Osteocyte (in vitro differentiated cells): ENCODE results near the gene FHOD3. TPM values are rescaled to one million over a fixed set of nuclear protein-coding genes. Genes with fewer than 3 reads are reported as not detected.

Experiments
- DNase-seq: peaks from one replicate; pipeline ENCODE4 v3.0.0; 2021; ENCODE audit warnings: mixed read lengths; ENCODE audit not compliant: unreplicated experiment; ENCODE audit errors: extremely low spot score
- H3K27ac Mint-ChIP-seq: one replicate; pipeline ENCODE4 v1.8.0; 2021; ENCODE audit warnings: mild to moderate bottlenecking, mixed read lengths; ENCODE audit not compliant: unreplicated experiment
- H3K27me3 Mint-ChIP-seq: one replicate; pipeline ENCODE4 v1.8.0; 2021; ENCODE audit warnings: mixed read lengths; ENCODE audit not compliant: unreplicated experiment
- H3K36me3 Mint-ChIP-seq: one replicate; pipeline ENCODE4 v1.8.0; 2021; ENCODE audit warnings: mixed read lengths; ENCODE audit not compliant: unreplicated experiment
- H3K4me1 Mint-ChIP-seq: one replicate; pipeline ENCODE4 v1.8.0; 2021; ENCODE audit warnings: mixed read lengths; ENCODE audit not compliant: unreplicated experiment
- H3K4me3 Mint-ChIP-seq: one replicate; pipeline ENCODE4 v1.8.0; 2021; ENCODE audit warnings: mild to moderate bottlenecking, moderate library complexity, mixed read lengths; ENCODE audit not compliant: unreplicated experiment
- H3K9me3 Mint-ChIP-seq: one replicate; pipeline ENCODE4 v1.8.0; 2021; ENCODE audit warnings: mixed read lengths; ENCODE audit not compliant: unreplicated experiment
- total RNA-seq: library from RNA; stranded (reverse); gene quantifications from 2 replicates; pipeline ENCODE4 v1.2.1, GENCODE V29; 2021
- TF ChIP-seq, protein P1 (sequence below): fragments of 200-600 bp; sonication (generic); IDR thresholded peaks from 2 replicates; pipeline ENCODE4 v1.5.0; 2021; ENCODE audit warnings: antibody characterized with exemption, mild to moderate bottlenecking, moderate library complexity

FHOD3 gene
- total RNA-seq, 1 donor from 2014 or later = 1.2 TPM

DNA sequence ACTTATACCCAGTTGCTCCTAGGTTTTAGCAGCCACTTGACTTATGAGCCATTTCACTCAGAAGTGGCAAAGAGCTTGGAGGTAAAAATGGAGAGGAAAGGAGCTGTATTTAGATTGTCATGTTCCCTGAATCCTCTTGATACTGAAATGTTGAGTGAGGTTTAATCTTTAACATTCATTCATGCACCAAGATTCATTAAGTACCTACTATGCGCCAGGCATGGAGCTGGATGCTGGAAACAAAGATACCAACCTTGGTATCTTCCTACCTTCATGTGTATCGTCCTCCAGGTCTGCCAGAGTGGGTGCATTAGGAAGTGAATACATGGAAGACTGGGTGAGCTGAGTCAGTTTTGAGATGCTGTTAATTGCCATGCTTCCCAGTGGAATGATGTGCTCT, 507.6 kb downstream of the FHOD3 start:
- Mint-ChIP-seq H3K4me3 (no peak overlapping the region), H3K4me1 (peaks cover 3% of the 10 kb centered on the region), H3K36me3 (peaks cover 48% of the 10 kb centered on the region), H3K27me3 (no peaks in the 10 kb centered on the region), H3K27ac (no peak overlapping the region), H3K9me3 (peaks cover 11% of the 10 kb centered on the region)
- TF ChIP-seq, protein P1, sequence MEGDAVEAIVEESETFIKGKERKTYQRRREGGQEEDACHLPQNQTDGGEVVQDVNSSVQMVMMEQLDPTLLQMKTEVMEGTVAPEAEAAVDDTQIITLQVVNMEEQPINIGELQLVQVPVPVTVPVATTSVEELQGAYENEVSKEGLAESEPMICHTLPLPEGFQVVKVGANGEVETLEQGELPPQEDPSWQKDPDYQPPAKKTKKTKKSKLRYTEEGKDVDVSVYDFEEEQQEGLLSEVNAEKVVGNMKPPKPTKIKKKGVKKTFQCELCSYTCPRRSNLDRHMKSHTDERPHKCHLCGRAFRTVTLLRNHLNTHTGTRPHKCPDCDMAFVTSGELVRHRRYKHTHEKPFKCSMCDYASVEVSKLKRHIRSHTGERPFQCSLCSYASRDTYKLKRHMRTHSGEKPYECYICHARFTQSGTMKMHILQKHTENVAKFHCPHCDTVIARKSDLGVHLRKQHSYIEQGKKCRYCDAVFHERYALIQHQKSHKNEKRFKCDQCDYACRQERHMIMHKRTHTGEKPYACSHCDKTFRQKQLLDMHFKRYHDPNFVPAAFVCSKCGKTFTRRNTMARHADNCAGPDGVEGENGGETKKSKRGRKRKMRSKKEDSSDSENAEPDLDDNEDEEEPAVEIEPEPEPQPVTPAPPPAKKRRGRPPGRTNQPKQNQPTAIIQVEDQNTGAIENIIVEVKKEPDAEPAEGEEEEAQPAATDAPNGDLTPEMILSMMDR = no peak
- no peak for DNase-seq

DNA sequence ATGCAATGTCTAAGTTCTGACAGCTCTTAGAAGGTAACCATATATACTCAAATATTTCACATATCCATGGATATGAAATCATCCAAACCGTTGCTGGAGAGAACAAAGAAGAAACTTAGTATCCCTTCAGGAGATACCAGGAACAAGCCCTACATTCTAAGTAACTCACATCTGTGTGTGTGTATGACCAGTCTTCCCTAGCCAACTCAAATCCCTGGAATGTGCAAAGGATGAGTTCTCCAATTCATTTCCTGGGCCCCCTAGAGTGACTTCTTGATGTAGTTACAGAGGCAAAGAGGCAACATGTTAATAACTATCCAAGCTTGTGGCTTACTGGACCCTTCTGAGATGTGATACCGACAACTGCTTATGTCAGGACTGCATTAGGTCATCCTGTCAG, 511.2 kb downstream of the FHOD3 start:
- TF ChIP-seq, protein P1 = no peak
- peaks cover 3% of the 10 kb centered on the region for H3K4me1 Mint-ChIP-seq
- DNase-seq = no peak
- H3K9me3 Mint-ChIP-seq = peaks cover under 1% of the 10 kb centered on the region
- H3K27me3 Mint-ChIP-seq = no peaks in the 10 kb centered on the region
- no peak overlapping the region for H3K27ac Mint-ChIP-seq
- peaks cover 35% of the 10 kb centered on the region for H3K36me3 Mint-ChIP-seq
- no peak overlapping the region for H3K4me3 Mint-ChIP-seq

DNA sequence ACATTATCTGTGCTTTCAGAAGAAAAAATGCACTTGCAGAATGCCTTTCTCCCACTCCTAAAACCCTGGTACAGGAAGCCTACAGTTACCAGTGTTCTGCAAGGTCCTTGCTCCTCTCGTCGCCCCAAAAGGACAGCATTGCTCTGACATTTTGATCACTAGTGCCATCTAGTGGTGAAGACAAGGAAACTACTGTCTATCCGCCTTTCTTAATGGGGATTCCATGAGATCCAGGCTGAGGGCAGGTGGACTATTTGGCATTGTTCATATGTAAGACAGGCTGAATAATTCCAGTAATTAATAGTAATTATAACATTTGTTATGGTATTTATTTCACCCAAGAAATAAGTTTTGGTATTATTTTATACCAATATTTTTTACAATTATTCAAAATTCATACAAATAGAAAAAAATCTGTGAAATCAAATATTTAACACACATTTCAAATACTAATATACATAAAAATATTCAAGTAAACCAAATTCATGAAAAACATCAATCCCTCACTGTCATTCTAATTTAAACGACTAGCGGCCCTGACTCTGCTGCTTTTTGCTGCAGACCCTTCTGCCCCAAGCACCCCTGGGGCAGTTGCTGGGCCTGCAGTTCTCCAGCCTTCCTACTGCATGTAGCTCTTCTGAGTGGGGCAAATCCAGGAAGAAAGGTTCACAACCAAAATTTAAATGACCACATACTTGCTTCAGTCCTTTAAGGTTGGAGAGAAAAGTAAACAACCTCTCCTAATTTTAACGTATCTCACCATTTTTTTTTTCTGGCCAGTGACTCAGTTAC, 512.3 kb downstream of the FHOD3 start:
- Mint-ChIP-seq H3K9me3 (no peaks in the 10 kb centered on the region), H3K27me3 (no peaks in the 10 kb centered on the region), H3K36me3 (peaks cover 37% of the 10 kb centered on the region), H3K27ac (no peak overlapping the region), H3K4me3 (no peak overlapping the region), H3K4me1 (peaks cover 3% of the 10 kb centered on the region)
- TF ChIP-seq, protein P1 = peak; percentile 86
- no peak for DNase-seq

DNA sequence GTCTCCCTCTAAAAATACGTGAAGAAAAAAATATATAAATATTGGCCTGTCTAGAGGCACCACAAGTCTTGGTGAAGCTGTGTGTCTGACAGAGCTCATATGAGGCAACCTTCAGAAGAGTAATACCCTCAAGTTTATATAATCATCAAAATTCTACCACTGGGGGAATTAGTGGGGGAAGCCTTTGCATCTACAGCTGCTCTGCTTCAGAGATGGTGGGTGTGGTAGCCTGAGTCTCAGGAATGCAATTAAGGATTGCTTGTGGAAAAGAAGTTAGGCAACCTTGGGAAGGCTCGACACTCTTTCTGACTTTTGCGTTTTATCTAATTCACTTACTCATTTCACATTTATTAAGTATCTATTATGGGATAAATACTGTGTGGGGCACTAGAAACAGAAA, 513.9 kb downstream of the FHOD3 start:
- Mint-ChIP-seq H3K9me3 (no peaks in the 10 kb centered on the region), H3K27ac (no peak overlapping the region), H3K4me1 (peaks cover 3% of the 10 kb centered on the region), H3K4me3 (no peak overlapping the region), H3K27me3 (no peaks in the 10 kb centered on the region), H3K36me3 (peaks cover 31% of the 10 kb centered on the region)
- TF ChIP-seq, protein P1 = no peak
- DNase-seq = no peak

DNA sequence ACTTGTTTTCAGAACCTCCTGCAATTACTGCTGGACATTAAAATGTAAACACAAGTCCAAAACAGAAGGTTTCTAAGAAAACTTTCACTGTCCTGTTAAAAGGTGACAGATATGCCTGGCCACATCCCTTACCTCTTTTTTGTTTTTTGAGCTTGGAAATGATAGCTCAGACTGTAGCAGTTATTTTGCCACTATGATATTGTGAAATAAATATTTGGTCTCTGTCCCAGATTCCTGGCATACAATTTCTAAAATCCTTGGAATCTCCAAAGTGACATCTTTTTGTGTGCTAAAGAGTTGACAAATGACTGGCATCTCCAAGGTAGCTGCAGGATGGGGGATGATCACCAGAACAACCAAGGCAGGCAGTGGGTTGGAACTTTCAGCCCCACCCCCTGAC, 514.4 kb downstream of the FHOD3 start:
- TF ChIP-seq, protein P1 = no peak
- H3K27ac Mint-ChIP-seq = no peak overlapping the region
- peaks cover 3% of the 10 kb centered on the region for H3K4me1 Mint-ChIP-seq
- no peak for DNase-seq
- H3K36me3 Mint-ChIP-seq = peaks cover 29% of the 10 kb centered on the region
- no peak overlapping the region for H3K4me3 Mint-ChIP-seq
- H3K9me3 Mint-ChIP-seq = no peaks in the 10 kb centered on the region
- H3K27me3 Mint-ChIP-seq = no peaks in the 10 kb centered on the region
